Myocyte (in vitro differentiated cells): ENCODE measurements around the gene PTGS2. TPM values are rescaled to one million over a fixed set of nuclear protein-coding genes. Genes with fewer than 3 reads are reported as not detected.

Experiments
- DNase-seq: peaks from one replicate; pipeline ENCODE4 v3.0.0-alpha.2; 2012; ENCODE audit warnings: low read depth
- polyA plus RNA-seq: library from polyadenylated mRNA; unstranded; fragments of >200 nt; gene quantifications from one replicate; pipeline ENCODE4 v1.2.1, GENCODE V29; 2012; ENCODE audit warnings: missing spikeins
- total RNA-seq: library from RNA; depleted of rRNA; stranded (reverse); fragments of >200 nt; gene quantifications from 2 replicates; pipeline ENCODE4 v1.2.3, GENCODE V29; 2014

The PTGS2 gene
- total RNA-seq, result not detected in 2 replicates
- polyA plus RNA-seq, result not detected

- peak; percentile 4 for DNase-seq
These were observed at the start of gene PTGS2 for GRCh38 chr1:186680245-186681061. Gene PTGS2 (minus strand): TSS chr1:186680423. CDS start chr1:186680290, 133 bp downstream.

GRCh38 chr1:186722711-186723309, 42.6 kb upstream of the PTGS2 start:
- DNase-seq, result no peak

- DNase-seq, result no peak
These were observed 37.1 kb upstream of the PTGS2 start for GRCh38 chr1:186717286-186717685.

DNA sequence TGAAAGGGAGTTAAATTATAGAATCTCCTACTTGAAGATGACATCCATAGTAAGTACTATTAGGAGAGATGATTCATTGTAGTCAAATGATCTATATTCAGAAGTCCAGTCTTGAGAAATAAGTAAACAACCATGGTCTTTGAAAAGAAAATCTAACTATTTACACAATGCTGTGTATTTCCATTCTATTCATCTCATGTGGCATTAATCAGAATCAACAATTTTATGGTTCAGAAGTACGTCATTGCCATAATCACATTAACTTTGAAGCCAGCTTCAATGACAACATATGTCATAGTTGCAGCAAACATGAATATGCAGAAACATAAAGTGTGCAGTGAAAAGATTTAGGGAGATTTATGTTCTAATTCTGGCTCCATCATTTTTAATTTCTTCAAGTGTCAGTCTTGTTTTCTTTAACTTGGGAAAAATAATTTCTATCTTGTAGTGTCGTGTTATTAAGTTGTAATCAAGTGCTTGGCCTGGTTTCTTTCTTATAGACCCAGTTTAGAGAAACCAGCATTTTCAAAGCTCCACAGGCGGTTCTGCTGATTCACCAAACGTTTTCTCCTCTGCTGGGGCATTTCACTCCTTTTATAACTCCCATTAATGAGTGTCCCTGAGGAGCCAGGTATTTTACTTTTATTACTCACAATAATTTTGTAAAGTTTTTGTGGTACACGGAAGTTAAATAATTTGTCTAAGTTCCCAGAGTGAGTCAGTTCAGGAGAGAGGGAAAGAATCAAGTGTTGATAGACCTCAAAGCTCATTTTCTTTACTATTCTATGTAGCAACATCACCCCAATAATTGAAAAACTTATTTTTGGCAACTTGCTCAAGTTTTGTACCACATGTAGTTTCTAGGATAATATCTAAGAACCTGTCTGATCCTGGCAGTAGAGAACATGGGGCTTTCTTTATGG, 35.9 kb upstream of the PTGS2 start:
- DNase-seq, result no peak

GRCh38 chr1:186710696-186711095, 30.5 kb upstream of the PTGS2 start:
- DNase-seq, result no peak

DNA sequence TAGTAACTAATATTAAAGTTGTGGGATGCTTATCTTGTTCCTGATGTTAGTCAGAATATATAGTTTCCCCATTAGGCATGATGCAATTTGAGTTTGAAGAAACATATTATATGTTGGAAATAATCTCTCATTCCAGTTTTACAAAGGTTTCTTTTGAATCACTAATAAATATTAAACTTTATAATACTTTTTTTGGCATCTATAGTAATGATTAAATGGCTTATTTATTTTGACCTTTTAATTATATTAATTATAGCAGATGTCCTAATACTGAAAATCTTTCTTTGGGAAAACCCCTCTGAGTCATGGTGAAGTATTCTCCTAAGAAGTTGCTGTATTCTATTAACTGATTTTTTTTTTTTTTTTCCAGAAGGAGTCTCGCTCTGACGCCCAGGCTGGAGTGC, 28.5 kb upstream of the PTGS2 start:
- no peak for DNase-seq

DNA sequence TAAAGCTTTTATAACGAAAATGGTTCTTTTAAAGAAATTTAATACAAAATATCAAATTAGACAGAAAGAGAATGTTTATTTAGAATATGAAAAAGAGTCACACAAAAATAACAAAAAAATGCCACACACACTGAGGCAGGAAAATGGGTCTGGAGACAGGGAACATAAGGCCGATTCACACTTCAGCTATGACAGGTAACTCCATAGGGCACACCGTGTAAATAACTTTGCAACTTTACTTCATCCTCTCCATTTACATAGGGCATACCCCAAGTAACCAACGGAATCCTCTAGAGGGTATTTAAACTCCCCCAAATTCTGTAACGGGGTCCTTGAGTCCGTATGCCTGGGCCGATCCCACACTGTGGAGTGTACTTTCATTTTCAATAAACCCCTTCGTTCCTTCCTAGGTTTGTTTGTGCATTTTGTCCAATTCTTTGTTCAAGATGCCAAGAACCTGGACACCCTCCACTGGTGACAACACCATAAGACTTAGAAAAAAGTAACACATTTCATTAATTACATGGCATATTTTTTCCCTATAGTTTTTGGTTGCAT, 23.1 kb upstream of the PTGS2 start:
- DNase-seq, result no peak

GRCh38 chr1:186700722-186701121, 20.5 kb upstream of the PTGS2 start:
- no peak for DNase-seq

- no peak for DNase-seq
These were observed 19.3 kb upstream of the PTGS2 start for GRCh38 chr1:186699519-186699918.

- no peak for DNase-seq
These were observed 9.7 kb upstream of the PTGS2 start for GRCh38 chr1:186689907-186690306.

DNA sequence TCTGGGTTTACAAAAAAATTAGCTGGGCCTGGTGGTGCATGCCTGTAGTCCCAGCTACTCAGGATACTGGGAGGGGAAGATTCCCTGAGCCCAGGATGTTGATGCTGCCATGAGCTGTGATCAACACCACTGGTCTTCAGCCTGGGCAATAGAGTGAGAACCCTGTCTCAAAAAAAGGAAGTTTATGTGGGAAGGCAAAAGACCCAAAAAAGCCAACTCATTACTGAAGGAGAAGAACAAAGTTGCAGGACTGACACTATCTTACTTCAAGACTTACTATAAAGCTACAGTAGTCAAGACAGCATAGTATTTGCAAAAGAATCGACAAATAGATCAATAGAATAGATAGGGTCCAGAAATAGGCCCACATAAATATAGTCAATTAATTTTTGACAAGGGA, 9.2 kb upstream of the PTGS2 start:
- no peak for DNase-seq

DNA sequence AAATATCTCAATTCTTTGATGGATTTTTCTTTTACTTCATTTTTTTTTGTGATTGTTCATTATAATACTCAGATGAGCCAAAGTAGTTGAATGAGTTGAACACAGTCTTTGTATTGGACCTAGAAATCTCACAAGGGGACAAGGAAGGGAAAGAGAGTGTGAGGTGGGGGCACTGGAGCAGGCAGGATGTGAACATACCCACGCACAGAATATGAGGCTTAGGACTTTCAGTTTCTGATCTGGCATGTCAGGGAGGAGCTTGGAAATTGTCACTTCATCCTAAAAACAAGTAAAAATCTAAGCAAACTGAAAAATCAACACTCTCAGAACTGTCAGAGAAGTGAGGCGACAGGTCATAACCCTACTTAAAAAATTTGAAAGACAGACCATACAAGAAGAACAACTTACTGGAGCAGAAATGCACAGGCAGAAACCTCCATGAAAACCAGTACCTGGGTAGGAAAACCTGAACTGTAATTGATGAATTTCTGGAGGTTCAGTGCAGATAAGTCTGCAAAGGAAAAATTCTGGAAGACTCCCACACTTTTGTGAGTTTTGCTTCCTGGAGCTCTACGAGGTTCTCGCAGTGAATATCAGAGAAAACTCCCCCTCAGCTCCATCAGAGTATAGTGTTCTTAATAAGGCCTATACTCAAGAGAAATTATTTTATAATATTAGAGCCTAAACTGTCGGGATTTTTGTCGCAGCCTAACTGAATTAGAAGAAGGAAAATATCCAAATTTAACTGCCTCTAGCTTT, 3.6 kb upstream of the PTGS2 start:
- DNase-seq, result no peak

GRCh38 chr1:186682736-186683135, 2.5 kb upstream of the PTGS2 start:
- DNase-seq, result no peak

- DNase-seq, result no peak
These were observed 1.6 kb upstream of the PTGS2 start for GRCh38 chr1:186681801-186682200.

GRCh38 chr1:186681121-186681520, 898 bp upstream of the PTGS2 start:
- DNase-seq, result no peak

DNA sequence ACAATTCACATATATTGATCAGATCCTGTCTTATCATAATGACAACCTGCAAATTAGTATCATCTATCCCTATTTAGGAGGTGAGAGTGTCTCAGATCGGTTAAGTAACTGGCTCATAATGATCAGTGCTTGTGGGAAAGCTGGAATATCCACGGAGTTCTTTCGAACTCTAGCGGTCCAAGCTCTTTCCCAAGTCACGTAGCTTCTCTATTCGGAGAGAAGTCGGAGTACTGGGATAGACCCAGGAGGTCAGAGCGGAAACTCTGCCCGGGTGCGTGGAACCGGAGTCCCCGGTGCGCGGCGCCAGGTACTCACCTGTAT, 339 bp downstream of the PTGS2 start:
- no peak for DNase-seq

- DNase-seq, result no peak
These were observed 2.1 kb downstream of the PTGS2 start for GRCh38 chr1:186678155-186678554.

GRCh38 chr1:186672596-186672995, 7.6 kb downstream of the PTGS2 start:
- DNase-seq, result no peak

- no peak for DNase-seq
These were observed 8.1 kb downstream of the PTGS2 start for GRCh38 chr1:186672131-186672530.

GRCh38 chr1:186671136-186671825, 8.9 kb downstream of the PTGS2 start:
- DNase-seq, result no peak
